HG03159 (cell line): ENCODE measurements around the gene NINJ2.

ENCODE experiments used
- ATAC-seq: cut with Tn5 transposase; IDR thresholded peaks from one replicate; pipeline ENCODE4 v1.9.1; 2021; ENCODE audit warnings: mild to moderate bottlenecking, moderate library complexity; ENCODE audit not compliant: unreplicated experiment

NINJ2 gene

DNA sequence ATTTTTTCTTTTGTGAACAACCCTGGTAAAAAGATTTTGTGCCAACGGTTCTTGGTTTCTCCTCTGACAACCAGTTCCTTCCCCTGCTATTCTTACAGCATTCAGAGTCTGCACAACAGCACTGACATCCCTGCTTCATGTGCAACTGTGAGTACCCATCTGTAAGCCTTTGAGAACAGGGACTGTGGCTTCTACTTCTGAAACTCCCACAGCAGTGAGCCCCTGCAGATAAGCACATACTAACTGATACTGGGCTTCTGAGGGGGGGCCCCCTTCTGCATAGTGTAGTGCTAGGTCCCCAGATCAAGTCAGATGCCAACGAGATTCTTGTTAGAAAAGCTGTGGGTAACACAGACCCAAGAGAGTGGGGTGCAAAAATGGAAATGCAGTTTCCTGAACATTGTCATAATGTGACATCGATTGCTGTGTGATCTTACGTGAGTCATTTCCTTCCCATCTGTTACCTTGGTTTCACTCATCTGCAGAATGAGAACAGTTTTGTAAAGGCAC is 11.1 kb upstream of the NINJ2 start:
- ATAC-seq = peak; percentile 84

DNA sequence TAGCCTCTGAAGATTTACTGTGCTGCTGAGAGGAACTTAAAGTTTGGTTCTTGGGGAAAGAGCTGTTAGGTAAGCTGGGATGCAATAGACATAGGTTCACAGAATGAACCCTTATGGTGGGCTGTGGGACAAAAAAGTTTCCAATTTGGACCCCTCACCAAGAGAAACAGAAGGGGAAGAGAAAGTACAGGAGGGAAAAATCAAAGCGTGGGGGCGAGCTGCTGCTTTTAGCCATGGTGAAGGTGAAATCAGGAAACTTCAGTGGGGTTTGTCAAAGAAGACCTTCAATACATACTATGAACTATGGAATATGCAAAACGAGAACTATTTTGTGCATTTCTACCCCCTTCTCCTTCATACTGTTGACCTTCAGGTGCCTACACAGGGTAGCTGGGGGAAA is 10.6 kb upstream of the NINJ2 start:
- ATAC-seq = peak; percentile 9

DNA sequence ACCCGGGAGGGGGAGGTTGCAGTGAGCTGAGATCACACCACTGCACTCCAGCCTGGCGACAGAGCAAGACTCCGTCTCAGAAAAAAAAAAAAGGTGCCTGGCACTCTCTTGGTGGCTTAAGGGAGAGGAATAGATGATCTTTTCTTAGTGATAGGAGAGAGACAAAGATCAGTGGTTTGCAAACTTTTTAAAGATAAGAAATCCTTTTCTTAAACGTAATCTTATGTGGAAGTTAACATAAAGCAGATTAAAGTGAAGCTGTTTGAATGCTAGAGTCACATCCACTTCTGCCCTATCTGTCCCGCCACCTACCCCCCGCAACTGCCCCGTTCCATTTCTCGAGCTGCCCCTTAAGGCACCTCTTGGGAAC is 6.3 kb upstream of the NINJ2 start:
- no peak for ATAC-seq

DNA sequence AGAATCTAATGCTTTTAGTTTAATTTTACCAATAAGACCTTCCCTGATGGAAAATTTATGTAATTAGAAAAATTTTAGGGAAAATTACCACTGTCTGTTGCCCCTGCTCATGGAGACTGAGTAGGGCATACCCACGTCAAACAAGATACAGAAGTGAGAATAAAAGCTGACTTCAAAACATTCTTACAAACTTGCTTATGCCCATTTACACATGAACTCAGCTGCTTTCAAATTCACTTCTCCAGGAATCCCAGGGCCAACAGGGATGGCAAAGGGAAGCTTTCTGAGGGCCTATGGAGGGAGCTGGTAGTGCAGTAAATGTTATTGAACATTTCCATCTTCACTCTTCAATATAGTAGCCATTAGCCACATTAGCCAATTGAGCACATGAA is 4.8 kb upstream of the NINJ2 start:
- ATAC-seq = no peak

DNA sequence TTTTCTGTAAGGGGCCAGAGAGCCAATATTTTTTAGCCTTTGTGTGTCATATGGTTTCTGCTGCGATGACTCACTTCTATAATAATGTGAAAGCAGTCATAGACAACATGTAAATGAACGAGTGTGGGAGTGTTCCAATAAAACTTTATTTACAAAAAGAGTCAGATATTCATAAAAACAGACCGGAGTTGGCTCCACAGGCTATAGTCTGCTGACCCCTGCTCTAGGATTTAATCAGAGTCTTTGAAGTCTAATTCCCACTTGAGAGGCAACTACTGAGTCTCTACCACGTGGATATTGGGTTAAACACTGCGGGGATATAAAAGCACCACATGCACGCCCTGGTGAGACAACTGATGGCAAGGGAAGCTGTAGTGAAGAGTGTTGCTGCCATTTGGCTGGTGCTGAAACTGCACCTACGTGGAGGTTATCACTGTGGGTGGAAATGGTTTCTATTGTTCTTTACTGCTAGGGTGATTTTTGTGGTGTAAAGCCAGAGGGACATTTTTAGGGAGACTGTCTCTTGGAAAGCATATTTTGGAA is 3.6 kb upstream of the NINJ2 start:
- no peak for ATAC-seq

DNA sequence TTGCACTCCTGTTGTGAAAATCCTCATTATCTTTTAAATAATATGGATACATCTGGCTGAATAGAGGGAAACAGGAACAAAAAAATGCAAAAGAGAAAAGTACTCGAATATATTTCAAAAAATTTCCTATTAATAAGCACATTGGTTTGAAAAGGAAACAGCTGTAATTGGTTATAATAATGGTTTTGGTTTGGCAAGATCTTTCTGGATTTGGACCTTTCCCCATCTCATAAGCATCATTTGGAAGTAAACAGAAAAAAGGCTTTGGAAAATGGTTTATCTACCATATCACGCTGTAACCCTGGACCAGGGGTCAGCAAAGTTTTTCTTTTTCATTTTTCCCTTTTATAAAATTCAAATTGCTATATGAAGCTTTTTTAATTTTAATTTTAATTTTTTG is 2.8 kb upstream of the NINJ2 start:
- no peak for ATAC-seq

DNA sequence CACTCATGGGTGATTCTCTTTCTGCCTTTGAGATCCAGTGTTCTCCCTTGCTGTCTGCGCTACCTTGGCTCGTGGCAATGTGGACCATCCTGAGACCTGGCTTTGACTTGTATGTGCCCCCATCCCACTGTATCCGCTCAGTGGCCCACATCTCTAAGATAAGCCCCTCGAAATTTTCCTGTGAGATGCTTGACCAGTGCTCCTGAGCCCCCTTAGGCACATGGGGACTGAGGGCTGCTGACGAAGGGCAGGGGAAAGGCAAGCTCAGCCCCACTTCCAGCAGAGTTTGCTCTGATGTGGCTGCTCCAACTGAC is 1.5 kb upstream of the NINJ2 start:
- ATAC-seq = no peak

DNA sequence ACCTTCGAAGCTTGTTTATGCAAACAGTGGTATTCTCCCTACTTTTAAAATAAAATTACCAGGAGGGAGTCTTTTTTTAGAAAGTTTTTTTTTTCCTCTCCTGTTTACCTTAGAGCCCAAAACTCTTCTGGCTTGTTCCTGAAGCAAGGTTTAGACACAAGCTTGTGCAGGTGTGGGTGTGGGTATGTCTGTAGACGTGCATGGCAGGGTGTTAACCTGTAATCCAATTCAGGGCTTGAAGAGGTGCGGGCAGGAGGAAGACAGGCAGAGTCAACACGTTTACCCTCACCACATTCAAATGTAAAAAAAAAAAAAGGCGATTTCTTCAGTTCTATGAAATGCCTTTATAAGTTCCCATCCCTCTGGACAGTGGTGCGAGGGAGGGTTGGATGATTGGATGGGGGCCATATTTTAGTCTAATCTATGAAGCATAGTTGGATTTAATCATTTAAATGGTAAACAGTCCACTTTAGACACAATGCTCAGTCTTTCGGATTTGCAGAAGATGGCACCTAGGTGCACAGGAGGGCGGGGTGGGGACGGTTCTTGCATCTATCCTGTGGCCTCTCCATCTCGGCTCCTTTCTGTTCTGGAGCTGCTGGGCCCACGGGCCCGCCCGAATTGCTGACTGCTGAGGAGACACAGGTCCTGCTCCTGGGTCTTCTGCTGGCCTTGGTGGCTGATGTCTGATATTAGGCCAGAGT is 982 bp upstream of the NINJ2 start:
- no peak for ATAC-seq

DNA sequence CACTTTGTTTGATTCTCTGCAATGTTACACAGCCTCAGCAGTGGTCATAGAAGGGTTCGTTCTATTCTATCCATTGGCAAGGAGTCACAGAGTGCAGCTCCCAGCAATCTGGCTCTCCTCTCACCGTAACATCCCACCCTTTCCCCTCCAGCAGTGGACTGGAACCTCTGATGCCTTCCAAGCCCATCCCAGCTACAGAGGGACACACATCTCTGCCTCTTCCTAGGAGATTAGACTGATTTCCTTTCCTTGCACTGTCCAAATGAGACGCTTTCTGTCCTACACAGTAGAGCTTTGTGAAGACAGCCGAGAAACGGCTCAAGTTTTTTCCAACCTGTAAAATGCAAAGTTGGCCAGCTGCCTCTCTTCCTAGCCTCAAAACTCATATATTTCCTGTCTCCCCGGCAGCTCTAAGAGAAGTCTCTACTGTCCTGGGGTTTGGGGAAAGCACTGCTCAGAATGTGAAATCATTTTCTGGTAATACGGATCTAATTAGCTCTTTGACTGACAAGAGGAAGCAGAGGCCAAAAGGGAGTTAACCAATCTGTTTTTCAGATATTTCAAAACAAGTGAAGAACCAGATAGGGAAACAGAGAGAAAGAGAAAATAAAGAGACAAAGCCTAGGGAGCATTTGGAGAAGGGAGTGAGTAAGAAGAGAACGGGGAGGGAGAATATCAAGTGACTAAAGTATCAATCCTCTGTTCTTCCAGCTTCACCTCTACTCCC is 516 bp downstream of the NINJ2 start:
- no peak for ATAC-seq

DNA sequence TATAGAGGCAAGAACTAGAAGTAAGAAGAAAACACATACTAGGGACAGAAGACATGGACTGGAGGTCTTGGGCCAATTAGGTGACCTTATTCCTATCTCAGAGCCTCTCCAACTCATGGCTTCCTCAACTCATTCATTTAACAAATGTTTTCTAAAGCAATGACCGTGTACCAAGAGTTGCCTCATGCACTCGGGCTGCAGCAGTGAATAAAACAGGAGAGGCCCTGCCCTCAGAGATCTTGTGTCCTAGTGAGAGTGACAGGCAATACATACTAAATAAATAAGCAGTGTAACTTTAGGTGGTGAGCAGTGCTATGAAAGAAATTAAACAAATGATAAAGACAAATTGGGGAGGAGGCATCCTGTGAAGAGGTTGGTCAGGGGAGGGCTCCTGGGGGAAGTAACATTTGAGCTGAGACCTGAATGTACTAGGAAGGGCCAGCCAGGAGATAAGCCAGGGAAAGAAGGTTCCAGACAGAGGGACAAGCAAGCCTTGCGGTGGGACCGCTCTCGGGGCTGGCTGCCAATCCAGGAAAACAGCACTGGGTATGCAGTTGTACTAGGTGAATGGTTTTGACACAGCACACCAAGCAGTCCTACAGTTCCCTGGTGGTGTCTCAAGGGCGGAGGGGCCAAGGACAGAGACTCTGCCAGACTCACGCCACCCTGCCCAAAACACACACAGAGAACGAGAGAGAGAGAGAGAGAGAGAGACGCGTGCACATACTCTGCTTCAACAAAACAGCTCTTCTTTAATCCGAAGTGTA is 1.3 kb downstream of the NINJ2 start:
- ATAC-seq = no peak

DNA sequence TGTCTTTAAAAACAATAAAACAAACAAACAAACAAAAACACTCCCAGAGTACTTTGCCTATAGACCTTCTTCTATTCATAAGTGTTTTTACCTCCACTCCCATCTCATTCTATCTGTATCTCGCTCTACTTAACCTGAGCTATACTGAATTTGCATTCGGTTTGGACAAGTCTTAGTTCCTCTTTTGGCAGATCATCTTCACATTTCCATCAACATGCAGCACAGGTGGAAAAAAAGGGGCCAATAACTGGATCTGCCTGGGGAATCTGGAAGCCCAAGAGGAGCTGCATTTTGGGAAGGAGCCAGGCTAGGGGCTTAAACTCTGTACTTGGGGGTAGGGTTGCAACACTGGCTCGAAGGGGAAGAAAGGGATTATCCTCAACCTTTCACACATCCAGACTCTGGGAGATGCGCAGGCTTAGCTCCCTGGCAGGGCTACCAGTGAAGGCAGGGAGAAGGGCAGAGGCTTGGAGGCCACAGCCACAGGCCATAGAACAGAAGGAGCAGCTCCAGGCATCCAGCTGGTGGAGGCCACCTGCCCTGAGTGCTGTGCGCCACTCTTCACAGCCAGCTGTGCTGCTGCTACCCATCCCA is 4.1 kb downstream of the NINJ2 start:
- peak; percentile 84 for ATAC-seq

DNA sequence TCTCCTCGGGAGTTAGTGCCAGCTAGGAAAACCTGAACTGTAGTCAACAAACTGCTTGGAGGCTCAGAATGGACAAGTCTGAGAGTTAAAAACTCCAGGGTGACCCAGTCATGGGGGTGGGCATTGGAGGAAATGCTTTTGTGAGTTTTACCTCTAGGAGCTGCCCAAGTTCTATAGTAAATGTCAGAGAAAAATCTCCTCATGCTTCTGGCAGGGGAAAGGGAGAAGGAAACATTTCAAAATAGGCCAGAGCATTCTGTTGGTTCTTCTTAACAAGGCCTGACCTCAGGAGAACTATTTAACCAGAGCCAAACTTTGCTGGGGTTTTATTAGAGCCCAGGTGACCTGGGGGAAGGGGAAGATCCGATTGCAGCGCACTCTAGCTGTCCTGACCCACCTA is 12.3 kb downstream of the NINJ2 start:
- ATAC-seq = no peak

DNA sequence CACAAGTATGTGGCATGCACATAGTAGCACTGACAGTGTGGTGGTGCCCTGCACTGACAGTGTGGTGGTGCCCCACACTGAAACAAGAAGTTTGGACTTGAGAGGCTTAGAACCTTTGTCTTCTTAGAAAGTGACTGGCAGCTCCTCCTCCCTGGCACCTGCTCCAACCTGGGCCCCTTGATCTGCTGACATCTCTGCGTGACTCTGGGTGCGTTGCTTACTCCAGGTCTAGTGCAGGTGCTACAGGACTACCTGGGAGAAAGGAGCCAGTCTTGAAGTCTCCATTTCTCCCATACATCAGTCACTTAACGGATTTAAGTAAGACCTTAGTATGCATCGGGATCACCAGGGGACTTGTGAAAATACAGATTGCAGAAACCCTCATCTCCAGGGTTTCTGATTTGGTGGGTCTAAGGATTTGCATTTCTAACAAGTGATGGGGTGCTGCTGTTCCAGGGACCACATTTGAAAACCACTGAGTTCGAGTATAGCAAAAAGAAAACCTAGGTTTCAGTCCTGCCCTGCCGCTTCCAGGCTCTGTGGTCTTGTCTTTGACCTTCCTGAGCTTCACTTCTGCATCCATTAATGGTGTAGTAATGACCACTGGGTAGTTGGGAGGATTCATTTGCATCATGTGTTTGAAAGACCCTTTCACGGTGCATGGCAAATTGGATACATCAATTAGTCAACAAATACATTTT is 15.7 kb downstream of the NINJ2 start:
- no peak for ATAC-seq

DNA sequence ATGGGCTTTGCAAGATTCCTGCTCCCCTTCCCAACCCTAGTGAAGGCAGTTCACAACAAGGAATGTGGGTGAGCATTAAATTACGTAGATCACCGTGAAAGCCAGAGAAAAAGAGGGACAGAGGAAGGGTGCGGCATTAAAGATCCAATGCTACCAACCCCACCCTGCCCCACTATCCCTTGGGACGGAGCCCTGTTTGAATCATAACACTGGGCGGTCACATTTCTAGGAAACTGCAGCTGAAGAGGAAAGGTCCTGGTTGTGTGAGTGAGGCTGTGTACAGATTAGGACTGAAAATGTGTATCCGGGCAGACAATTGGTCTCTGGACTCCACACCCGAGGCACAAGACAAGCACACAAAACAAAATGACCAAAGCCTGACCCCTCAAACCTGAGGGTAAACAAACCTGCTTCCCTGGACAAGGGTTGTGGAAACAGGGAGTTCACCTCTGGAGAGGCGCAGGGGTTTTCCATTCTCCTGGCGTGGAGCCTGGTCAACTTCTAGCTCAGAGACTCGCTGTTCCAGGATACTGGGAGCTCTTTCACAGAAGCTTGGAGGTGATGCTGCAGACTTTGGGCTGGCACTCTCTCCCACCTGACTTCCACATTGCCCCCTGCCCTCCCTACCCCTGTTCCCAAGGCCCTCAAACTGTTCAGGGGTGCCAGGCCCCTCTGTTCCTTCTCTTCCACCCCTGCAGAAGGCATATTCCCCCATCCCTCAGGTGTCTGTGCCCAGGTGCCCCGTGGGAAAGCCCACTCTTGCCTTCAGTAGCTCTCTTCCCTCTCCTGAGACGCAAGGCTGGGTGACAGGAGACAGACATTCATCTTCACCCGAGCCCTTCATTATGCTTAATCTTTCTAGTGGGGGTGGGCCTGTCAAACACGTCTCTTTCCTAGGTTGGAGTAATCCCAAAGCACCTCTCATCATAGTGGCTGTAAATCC is 16.5 kb downstream of the NINJ2 start:
- ATAC-seq = no peak

DNA sequence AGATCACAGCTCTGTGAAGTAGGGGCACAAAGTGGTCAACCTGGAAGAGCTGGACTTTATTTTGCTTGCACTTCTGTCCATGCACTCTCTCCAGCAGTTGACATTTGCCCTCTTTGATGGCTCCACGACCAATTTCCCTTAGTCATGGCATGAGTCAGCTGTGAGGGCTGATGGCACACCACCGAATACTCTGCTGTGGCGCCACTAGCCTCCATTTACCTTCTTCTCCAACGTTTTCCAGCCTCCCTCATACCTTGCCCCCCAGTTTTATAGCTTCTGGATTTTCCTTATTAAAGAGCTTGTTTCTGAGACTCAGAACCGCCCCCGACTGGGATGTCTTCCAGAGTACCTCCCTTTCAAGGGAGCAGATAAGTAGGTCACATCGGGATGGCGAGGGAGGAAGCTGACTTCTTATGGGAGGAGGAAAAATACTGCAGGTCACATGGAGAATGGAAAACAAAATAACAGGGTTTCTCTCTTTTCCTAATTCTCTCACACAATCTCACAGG is 17.6 kb downstream of the NINJ2 start:
- ATAC-seq = no peak

DNA sequence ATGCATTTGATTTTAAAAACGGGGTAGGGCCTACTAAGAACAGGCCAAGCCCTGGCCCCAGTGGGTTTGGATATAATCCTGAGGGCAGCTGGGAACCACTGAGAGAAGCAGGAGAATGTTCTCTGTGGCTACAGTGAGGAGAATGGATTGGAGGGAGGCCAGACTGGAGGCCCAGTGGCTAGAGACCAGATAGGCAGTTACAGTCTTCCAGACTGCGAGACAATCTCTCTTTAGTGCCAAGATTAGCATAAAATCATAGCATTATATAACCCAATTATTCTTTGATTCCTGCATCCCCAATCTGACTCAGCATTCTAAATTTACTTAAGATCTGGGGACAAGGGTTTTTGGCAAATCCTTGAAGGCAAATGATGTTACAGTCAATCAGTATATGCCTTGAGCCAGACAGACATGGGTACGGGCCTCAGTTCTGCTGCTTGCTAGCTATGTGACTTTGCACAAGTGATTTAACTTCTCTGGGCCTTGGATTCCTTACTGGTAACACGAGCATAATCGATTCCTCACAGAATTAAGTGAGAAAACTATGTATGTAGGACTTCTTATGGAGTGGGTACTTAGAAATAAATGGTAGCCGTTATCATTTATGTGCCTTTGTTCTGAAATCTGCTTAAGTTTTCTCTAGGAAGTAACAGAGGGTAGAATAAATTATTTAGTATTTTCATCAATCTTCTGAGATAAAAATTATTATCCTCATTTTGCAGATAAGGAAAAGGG is 18.3 kb downstream of the NINJ2 start:
- no peak for ATAC-seq

DNA sequence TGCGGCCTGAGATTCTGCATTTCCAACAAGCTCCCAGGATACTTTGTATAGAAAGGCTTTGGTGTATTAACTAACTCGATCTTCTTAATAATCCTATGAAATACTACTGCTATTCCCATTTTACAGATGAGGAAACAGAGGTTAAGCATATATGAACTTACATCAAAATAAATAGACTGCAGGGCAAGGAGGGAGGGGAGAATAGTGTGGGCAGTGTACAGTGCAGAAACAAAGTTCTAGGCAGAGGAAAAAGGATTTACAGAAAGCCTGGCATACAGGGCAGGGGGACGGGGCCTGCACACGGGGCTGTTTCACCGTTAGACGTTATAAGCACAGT is 19.0 kb downstream of the NINJ2 start:
- ATAC-seq = no peak

DNA sequence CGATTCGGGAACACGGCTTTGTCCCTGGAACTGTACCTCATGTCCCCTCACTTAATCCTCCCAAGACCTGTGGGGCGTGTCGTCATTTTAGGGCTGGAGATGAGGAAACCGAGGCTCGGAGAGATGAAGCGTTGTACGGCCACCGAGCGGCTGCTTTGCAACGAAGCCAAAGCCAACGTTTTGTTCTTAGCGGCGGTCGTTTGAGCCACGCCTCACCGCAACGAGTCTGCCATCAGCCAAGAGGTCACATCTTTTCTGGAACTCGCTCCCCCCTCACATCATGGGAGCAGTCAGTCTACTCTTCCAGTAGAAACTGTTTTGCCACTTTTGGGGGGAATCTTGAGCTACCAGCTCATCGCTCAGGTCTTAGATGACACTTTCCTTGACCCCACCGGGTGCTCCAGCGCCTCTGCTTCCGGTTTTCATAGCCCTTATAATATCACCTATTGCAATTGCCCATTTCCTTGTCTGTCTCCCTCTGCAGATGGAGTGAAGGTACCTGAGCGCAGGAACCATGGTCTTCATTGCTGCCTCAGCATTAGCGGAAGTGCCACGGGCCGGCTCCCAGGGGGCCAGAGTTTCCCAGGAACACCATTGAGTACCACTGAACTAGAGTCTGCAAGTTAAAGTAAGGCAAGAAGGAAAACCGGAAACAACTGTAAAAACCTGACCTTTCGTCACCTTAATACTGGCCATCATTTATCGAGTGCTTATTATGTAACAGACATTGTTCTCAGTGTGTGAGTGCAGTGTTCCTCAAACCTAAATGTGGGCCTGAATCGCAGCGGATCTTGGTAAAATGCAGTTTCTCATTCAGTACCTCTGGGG is 19.6 kb downstream of the NINJ2 start:
- no peak for ATAC-seq
